ENCODE data around the gene NOS1.
"Not testable (repeated sequence)": the region's sequence is repeated elsewhere in the genome, so short reads cannot be mapped to it uniquely, and the experiment has no call there.

The NOS1 gene

DNA sequence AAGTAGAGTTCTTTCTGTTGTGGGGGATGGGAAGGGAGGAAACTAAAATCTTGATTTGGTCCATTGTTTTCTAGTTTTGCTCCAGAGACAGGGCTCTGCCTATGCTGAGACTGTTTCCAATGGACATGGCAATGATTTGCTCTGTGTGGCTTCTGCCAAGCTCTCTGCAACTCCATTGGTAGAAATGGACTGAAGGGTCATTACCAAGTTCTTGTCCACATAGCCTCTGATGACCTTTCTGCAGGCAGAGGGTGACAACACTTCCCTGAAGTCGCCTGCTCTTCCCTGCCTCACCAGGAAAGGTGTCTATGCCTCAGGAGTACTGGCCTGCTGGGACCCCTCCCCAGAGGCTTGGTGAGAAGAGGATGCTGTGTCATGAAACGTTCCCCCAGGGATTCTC is 39.5 kb upstream of the NOS1 start:
- POLR2A ChIA-PET, result no interaction called here

DNA sequence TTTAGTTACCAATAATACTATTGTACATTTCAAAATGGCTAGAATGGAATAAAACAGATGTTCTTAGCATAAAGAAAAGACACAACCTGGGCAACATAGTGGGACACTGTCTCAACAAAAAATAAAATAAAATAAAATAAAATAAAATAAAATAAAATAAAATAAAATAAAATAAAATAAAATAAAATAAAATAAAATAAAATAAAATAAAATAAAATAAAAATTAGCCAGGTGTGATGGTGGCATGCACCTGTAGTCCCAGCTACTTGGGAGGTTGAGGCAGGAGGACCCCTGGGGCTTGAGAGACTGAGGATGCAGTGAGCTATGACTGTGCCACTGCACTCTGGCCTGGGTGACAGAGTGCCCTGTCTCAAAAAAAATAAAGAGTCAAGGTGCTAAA is 37.1 kb upstream of the NOS1 start:
- H3K27me3 ChIP-seq (replicated peaks in 2 of 5; ENCODE audit: control insufficient read depth in 4 of 5, insufficient read depth in 5 of 5, low read length in 4 of 5); H3K4me1 ChIP-seq (ENCODE audit: control extremely low read depth in 1 of 4, control insufficient read depth in 4 of 4, insufficient read depth in 4 of 4, low read length in 3 of 4); POLR2A ChIA-PET; H3K27ac ChIP-seq (ENCODE audit: insufficient read depth in 1 of 2, low read depth in 1 of 2, low read length in 2 of 2, poor library complexity in 1 of 2, severe bottlenecking in 2 of 2); H3K36me3 ChIP-seq (ENCODE audit: control insufficient read depth in 4 of 4, insufficient read depth in 4 of 4, low read length in 3 of 4); DNase-seq; CTCF ChIA-PET; H3K4me3 ChIP-seq (ENCODE audit: control insufficient read depth in 1 of 7, extremely low read depth in 1 of 7, insufficient read depth in 4 of 7, low read depth in 2 of 7, low read length in 6 of 7); H3K9me3 ChIP-seq (ENCODE audit: control extremely low read depth in 1 of 5, control insufficient read depth in 4 of 5, insufficient read depth in 2 of 5, low read depth in 1 of 5, low read length in 4 of 5): not testable (repeated sequence)

More for the DNA sequence above, 39.5 kb upstream of the NOS1 start:
- no peak for DNase-seq
- Histone ChIP-seq H3K9me3 (ENCODE audit: control extremely low read depth in 1 of 5, control insufficient read depth in 4 of 5, insufficient read depth in 2 of 5, low read depth in 1 of 5, low read length in 4 of 5) (peaks cover 0 to 7% (median 0%) of the 10 kb centered on the region in 5 experiments), H3K36me3 (ENCODE audit: control insufficient read depth in 4 of 4, insufficient read depth in 4 of 4, low read length in 3 of 4) (no peaks in the 10 kb centered on the region), H3K4me3 (ENCODE audit: control insufficient read depth in 1 of 7, extremely low read depth in 1 of 7, insufficient read depth in 4 of 7, low read depth in 2 of 7, low read length in 6 of 7) (no peak overlapping the region), H3K27me3 (replicated peaks in 2 of 5; ENCODE audit: control insufficient read depth in 4 of 5, insufficient read depth in 5 of 5, low read length in 4 of 5) (no peaks in the 10 kb centered on the region), H3K4me1 (ENCODE audit: control extremely low read depth in 1 of 4, control insufficient read depth in 4 of 4, insufficient read depth in 4 of 4, low read length in 3 of 4) (no peaks in the 10 kb centered on the region), H3K27ac (ENCODE audit: insufficient read depth in 1 of 2, low read depth in 1 of 2, low read length in 2 of 2, poor library complexity in 1 of 2, severe bottlenecking in 2 of 2) (no peak overlapping the region)
- WGBS (ENCODE audit: insufficient coverage), result 83% methylated on average over 2 of the region's 2 CpGs
- CTCF ChIA-PET, result no interaction called here

DNA sequence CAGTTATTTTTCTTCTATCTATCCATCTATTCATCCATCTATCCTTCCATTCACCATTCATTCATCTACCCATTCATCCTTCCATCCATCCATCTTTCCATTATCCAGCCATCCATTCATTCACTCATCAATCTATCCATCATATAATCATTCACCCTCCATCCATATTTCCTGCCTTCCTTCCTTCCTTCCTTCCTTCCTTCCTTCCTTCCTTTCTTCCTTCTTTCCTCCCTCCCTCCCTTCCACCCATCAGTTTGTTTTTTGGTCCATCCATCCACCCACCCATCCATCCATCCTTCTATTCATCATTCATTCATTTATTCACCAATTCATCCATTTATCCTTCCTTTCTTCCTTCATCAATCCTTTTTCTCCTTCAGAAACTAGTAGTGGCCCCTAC is 34.3 kb upstream of the NOS1 start:
- Histone ChIP-seq H3K36me3 (ENCODE audit: control insufficient read depth in 4 of 4, insufficient read depth in 4 of 4, low read length in 3 of 4) (no peaks in the 10 kb centered on the region), H3K27me3 (replicated peaks in 2 of 5; ENCODE audit: control insufficient read depth in 4 of 5, insufficient read depth in 5 of 5, low read length in 4 of 5) (peaks cover 0 to 2% (median 0%) of the 10 kb centered on the region in 5 experiments), H3K4me1 (ENCODE audit: control extremely low read depth in 1 of 4, control insufficient read depth in 4 of 4, insufficient read depth in 4 of 4, low read length in 3 of 4) (no peaks in the 10 kb centered on the region), H3K27ac (ENCODE audit: insufficient read depth in 1 of 2, low read depth in 1 of 2, low read length in 2 of 2, poor library complexity in 1 of 2, severe bottlenecking in 2 of 2) (no peak overlapping the region), H3K9me3 (ENCODE audit: control extremely low read depth in 1 of 5, control insufficient read depth in 4 of 5, insufficient read depth in 2 of 5, low read depth in 1 of 5, low read length in 4 of 5) (peaks cover 0 to 2% (median 0%) of the 10 kb centered on the region in 5 experiments), H3K4me3 (ENCODE audit: control insufficient read depth in 1 of 7, extremely low read depth in 1 of 7, insufficient read depth in 4 of 7, low read depth in 2 of 7, low read length in 6 of 7) (no peak overlapping the region)
- POLR2A ChIA-PET, result no interaction called here
- CTCF ChIA-PET, result no interaction called here
- no peak for DNase-seq

- DNase-seq, result no peak
- 100% methylated on average over 1 of the region's 1 CpG for WGBS (ENCODE audit: insufficient coverage)
- CTCF ChIA-PET, result no interaction called here
Observed at GRCh38 chr12:117394491-117394890, 33.1 kb upstream of the NOS1 start.

DNA sequence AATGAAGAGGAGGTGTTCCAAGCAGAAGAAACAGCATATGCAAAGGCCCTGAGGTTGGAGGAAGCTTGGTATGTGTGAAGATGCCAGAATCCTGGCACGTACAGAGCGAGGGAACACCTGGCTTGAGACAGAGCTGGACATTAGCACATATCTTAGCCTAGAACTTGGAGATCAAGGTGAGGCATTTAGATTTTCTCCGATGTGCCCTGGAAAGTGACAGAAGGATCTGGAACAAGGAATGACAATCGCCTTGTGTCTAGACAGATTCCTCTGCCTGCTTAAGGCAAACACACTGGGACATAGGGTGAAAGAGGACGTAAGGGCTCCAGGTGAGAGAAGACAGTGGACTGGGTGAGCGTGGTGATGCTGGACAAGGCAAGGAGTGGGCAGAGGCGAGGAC is 32.2 kb upstream of the NOS1 start:
- peaks cover 0 to 2% (median 0%) of the 10 kb centered on the region in 5 experiments for H3K9me3 ChIP-seq (ENCODE audit: control extremely low read depth in 1 of 5, control insufficient read depth in 4 of 5, insufficient read depth in 2 of 5, low read depth in 1 of 5, low read length in 4 of 5)
- ChIA-PET CTCF (interaction anchor here (1.0 kb wide), 1 partner anchor 481 kb away, joined by 3 read pairs; no protein-coding TSS in a partner anchor), POLR2A (no interaction called here)
- DNase-seq, result no peak
- H3K4me3 ChIP-seq (ENCODE audit: control insufficient read depth in 1 of 7, extremely low read depth in 1 of 7, insufficient read depth in 4 of 7, low read depth in 2 of 7, low read length in 6 of 7), result no peak overlapping the region
- H3K36me3 ChIP-seq (ENCODE audit: control insufficient read depth in 4 of 4, insufficient read depth in 4 of 4, low read length in 3 of 4), result no peaks in the 10 kb centered on the region
- H3K4me1 ChIP-seq (ENCODE audit: control extremely low read depth in 1 of 4, control insufficient read depth in 4 of 4, insufficient read depth in 4 of 4, low read length in 3 of 4), result no peaks in the 10 kb centered on the region
- H3K27me3 ChIP-seq (replicated peaks in 2 of 5; ENCODE audit: control insufficient read depth in 4 of 5, insufficient read depth in 5 of 5, low read length in 4 of 5), result peaks cover 0 to 3% (median under 1%) of the 10 kb centered on the region in 5 experiments
- whole genome bisulfite sequencing (ENCODE audit: insufficient coverage), result 98% methylated on average over 6 of the region's 7 CpGs
- no peak overlapping the region for H3K27ac ChIP-seq (ENCODE audit: insufficient read depth in 1 of 2, low read depth in 1 of 2, low read length in 2 of 2, poor library complexity in 1 of 2, severe bottlenecking in 2 of 2)

More at GRCh38 chr12:117394491-117394890, 33.1 kb upstream of the NOS1 start:
- POLR2A ChIA-PET, result no interaction called here
- Histone ChIP-seq H3K4me1 (ENCODE audit: control extremely low read depth in 1 of 4, control insufficient read depth in 4 of 4, insufficient read depth in 4 of 4, low read length in 3 of 4) (no peaks in the 10 kb centered on the region), H3K27ac (ENCODE audit: insufficient read depth in 1 of 2, low read depth in 1 of 2, low read length in 2 of 2, poor library complexity in 1 of 2, severe bottlenecking in 2 of 2) (no peak overlapping the region), H3K36me3 (ENCODE audit: control insufficient read depth in 4 of 4, insufficient read depth in 4 of 4, low read length in 3 of 4) (no peaks in the 10 kb centered on the region), H3K9me3 (ENCODE audit: control extremely low read depth in 1 of 5, control insufficient read depth in 4 of 5, insufficient read depth in 2 of 5, low read depth in 1 of 5, low read length in 4 of 5) (peaks cover 0 to 2% (median 0%) of the 10 kb centered on the region in 5 experiments), H3K27me3 (replicated peaks in 2 of 5; ENCODE audit: control insufficient read depth in 4 of 5, insufficient read depth in 5 of 5, low read length in 4 of 5) (peaks cover 0 to 3% (median 0%) of the 10 kb centered on the region in 5 experiments), H3K4me3 (ENCODE audit: control insufficient read depth in 1 of 7, extremely low read depth in 1 of 7, insufficient read depth in 4 of 7, low read depth in 2 of 7, low read length in 6 of 7) (no peak overlapping the region)

- no peaks in the 10 kb centered on the region for H3K36me3 ChIP-seq (ENCODE audit: control insufficient read depth in 4 of 4, insufficient read depth in 4 of 4, low read length in 3 of 4)
- H3K4me1 ChIP-seq (ENCODE audit: control extremely low read depth in 1 of 4, control insufficient read depth in 4 of 4, insufficient read depth in 4 of 4, low read length in 3 of 4), result no peaks in the 10 kb centered on the region
- no peak overlapping the region for H3K4me3 ChIP-seq (ENCODE audit: control insufficient read depth in 1 of 7, extremely low read depth in 1 of 7, insufficient read depth in 4 of 7, low read depth in 2 of 7, low read length in 6 of 7)
- CTCF ChIA-PET, result no interaction called here
- peaks cover 0 to 3% (median 2%) of the 10 kb centered on the region in 5 experiments for H3K27me3 ChIP-seq (replicated peaks in 2 of 5; ENCODE audit: control insufficient read depth in 4 of 5, insufficient read depth in 5 of 5, low read length in 4 of 5)
- no peak for DNase-seq
- WGBS (ENCODE audit: insufficient coverage), result 94% methylated on average over 5 of the region's 5 CpGs
- POLR2A ChIA-PET, result no interaction called here
- peaks cover 0 to 2% (median 0%) of the 10 kb centered on the region in 5 experiments for H3K9me3 ChIP-seq (ENCODE audit: control extremely low read depth in 1 of 5, control insufficient read depth in 4 of 5, insufficient read depth in 2 of 5, low read depth in 1 of 5, low read length in 4 of 5)
- H3K27ac ChIP-seq (ENCODE audit: insufficient read depth in 1 of 2, low read depth in 1 of 2, low read length in 2 of 2, poor library complexity in 1 of 2, severe bottlenecking in 2 of 2), result no peak overlapping the region
Observed at GRCh38 chr12:117390866-117391265, 29.4 kb upstream of the NOS1 start.

DNA sequence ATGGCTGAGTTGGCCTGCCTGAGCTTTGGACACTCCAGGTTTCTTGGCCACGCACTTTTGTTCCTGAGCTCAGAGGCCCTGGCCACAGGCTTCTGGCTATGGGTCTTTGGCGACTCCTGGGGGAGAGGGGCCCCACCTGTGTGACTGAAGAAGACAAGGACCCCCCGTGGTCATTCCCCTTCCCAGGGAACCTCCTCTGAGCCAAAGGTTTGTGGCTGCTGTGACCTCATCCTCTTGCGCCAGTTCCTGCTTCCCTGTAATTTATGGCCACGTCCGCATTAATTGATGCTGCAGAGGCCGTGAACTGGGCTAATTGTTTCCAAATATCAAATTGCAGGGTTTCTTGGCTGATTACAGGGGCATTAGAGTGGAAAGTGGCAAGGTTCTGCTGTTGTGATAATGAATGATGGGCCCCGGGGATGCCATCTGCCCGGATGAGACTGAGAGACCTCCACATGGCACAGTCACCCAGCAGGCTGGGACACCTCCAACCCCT is 27.6 kb upstream of the NOS1 start:
- CTCF ChIA-PET, result no interaction called here
- WGBS (ENCODE audit: insufficient coverage), result 42% methylated on average over 7 of the region's 9 CpGs
- no peaks in the 10 kb centered on the region for H3K36me3 ChIP-seq (ENCODE audit: control insufficient read depth in 4 of 4, insufficient read depth in 4 of 4, low read length in 3 of 4)
- H3K4me3 ChIP-seq (ENCODE audit: control insufficient read depth in 1 of 7, extremely low read depth in 1 of 7, insufficient read depth in 4 of 7, low read depth in 2 of 7, low read length in 6 of 7), result no peak overlapping the region
- no peak overlapping the region for H3K27ac ChIP-seq (ENCODE audit: insufficient read depth in 1 of 2, low read depth in 1 of 2, low read length in 2 of 2, poor library complexity in 1 of 2, severe bottlenecking in 2 of 2)
- no peaks in the 10 kb centered on the region for H3K4me1 ChIP-seq (ENCODE audit: control extremely low read depth in 1 of 4, control insufficient read depth in 4 of 4, insufficient read depth in 4 of 4, low read length in 3 of 4)
- peaks cover 0 to 2% (median 0%) of the 10 kb centered on the region in 5 experiments for H3K9me3 ChIP-seq (ENCODE audit: control extremely low read depth in 1 of 5, control insufficient read depth in 4 of 5, insufficient read depth in 2 of 5, low read depth in 1 of 5, low read length in 4 of 5)
- DNase-seq, result no peak
- POLR2A ChIA-PET, result no interaction called here
- H3K27me3 ChIP-seq (replicated peaks in 2 of 5; ENCODE audit: control insufficient read depth in 4 of 5, insufficient read depth in 5 of 5, low read length in 4 of 5), result peaks cover 0 to 3% (median 2%) of the 10 kb centered on the region in 5 experiments

All from common myeloid progenitor, CD34-positive (primary cell).